ENCODE measurements around the gene TGM1.
"Not testable (repeated sequence)": the region's sequence is repeated elsewhere in the genome, so short reads cannot be mapped to it uniquely, and the experiment has no call there.

The TGM1 gene

DNA sequence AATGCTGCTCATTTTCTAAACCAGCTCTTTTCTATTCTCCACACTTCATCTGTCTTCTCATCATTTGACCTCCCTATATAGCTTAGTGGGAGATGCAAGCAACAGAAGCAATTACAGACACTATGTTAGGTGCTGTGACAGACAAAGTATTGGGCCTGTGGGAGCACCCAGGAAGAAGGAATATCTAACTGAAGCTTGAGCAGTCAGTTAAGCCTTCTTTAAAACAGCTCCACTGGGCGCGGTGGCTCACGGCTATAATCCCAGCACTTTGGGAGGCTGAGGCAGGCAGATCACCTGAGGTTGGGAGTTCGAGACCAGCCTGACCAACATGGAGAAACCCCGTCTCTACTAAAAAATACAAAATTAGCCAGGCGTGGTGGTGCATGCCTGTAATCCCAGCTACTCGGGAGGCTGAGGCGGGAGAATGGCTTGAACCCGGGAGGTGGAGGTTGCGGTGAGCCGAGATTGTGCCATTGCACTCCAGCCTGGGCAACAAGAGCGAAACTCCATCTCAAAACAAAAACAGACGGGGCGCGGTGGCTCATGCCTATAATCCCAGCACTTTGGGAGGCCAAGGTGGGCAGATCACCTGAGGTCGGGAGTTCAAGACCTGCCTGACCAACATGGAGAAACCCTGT, 59.6 kb downstream of the TGM1 start:
- not testable (repeated sequence) for DNase-seq

GRCh38 chr14:24202538-24202937, 60.4 kb downstream of the TGM1 start:
- DNase-seq, result not testable (repeated sequence)
